ENCODE results near the gene CFAP53.

Gene CFAP53

GRCh38 chr18:50192995-50193795, 73.1 kb downstream of the CFAP53 start:
- no peak for DNase-seq

DNA sequence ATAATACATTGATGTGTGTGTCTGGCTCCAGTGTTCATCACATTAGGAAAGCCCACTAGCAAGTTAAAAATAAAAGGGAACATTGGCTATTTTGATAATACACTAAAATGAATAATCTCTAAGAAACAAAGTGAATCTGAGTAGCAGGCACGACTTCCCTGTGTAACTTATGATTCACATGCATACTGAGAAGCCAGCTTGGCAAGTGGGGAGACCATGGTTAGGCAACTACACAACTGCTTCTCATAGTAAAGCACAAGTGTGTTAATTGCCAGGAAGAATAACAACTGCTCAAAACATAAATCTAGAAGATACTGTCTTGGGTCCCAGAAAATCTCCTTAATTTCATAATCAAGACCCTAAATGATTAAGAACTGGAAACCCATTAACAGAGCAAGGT, 75.4 kb downstream of the CFAP53 start:
- DNase-seq = no peak

DNA sequence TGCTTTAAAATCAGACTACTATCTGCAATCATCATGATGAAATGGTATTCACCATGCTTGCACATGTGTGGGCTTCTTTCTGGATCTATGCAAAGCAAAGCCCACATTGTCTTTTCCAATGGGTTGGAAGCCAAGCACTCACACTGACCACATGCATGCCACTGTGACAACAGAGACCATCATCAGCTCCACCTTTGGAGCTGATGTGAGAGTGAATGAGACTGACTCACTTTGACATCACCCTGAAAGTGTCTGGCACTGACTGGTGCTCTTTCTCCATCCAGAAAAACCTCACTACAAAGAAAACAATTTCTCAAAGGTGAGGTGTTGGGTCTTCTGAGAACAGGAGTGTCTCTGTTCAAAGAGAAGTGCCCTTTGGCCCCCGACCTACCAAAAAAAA, 76.1 kb downstream of the CFAP53 start:
- no peak for DNase-seq

DNA sequence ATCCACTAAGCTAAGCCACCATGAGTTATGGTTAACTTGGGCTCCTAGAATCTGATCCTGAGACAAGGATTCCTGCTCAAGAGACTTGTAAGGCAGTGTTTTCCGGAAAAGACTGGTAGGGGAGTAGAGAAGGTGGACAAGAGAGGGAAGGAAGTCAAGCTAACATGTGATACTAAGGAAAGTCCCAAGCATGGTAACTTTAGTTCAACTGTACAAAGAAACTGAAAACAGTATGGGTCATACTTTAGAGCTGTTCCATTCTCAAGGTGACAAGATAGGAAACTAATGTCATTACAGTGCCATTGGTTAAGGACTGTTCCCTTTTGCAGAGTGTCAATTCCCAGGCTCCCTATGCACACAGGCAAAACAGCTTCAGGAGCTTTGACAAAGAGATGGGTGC, 77.1 kb downstream of the CFAP53 start:
- DNase-seq = no peak

DNA sequence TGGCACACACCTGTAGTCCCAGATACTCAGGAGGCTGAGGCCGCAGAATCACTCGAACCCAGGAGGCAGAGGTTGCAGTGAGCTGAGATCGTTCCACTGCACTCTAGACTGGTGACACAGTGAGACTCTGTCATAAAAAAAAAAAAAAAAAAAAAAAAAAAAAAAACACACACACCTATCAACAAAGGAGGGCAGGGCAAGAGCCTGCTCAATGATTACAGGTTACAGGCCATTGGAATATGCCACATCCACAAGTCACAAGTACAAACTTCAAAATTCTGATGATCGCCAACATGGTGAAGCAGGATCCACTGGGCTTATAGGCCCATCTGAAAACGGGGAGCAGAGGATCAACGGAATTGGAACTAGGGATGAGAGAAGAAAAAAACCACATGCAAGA, 77.6 kb downstream of the CFAP53 start:
- no peak for DNase-seq

- no peak for DNase-seq
Observed at GRCh38 chr18:50187659-50188058, 78.6 kb downstream of the CFAP53 start.

- DNase-seq = no peak
Observed at GRCh38 chr18:50186385-50186784, 79.9 kb downstream of the CFAP53 start.

DNA sequence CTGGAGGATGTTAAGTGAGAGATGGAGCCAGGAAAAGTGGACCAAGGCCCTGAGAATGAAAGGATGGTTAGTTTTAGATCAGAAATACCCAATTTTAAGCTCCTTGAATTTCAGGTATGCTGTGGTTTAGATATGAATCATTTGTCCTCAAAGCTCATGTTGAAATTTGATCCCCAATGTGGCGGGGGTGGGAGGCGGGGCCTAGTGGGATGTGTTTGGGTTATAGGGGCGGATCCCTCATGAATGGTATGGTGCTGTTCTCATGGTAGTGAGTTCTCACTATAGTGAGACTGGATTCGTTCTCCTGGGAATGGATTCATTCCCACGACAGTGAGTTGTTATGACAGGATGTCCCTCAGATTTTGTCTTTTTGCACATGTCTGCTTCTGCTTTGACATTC, 82.7 kb downstream of the CFAP53 start:
- no peak for DNase-seq

DNA sequence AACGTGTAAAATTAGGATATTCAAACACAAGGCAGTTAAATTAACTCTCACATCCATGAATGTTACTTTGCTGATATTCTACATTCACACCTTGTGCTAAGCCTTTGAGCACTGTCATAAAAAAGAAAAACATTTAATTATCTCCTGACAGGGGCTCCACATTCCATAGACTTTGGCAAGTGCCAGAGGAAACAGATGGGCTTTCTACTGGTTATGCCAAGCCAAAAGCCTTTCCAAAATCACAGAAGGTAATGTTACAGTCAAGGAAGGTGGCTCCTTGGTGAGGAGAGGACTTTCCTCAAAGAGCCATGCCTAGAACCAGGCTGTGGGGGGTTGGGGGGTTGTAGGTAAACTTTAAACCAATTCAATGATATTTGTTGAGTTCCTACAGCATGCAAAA, 83.8 kb downstream of the CFAP53 start:
- no peak for DNase-seq

DNA sequence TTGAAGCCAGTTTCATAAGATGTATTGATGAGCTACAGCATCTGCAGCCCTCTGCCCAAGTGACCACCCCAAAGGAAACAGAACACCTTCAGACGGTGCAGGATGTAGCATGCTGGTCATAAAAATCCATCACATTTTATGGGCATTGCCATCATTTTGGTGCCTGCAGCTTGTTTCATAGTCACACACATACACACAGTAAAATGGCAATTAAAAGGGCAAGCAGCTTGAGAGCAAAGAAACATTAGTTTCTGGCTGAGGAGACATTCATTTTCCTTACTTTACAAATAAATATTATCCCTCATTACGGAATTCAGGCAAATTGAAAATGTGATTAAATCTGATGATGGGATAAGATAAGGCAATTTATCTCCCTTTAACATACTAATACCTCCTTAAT, 84.7 kb downstream of the CFAP53 start:
- DNase-seq = no peak

GRCh38 chr18:50179465-50179864, 86.8 kb downstream of the CFAP53 start:
- DNase-seq = no peak

DNA sequence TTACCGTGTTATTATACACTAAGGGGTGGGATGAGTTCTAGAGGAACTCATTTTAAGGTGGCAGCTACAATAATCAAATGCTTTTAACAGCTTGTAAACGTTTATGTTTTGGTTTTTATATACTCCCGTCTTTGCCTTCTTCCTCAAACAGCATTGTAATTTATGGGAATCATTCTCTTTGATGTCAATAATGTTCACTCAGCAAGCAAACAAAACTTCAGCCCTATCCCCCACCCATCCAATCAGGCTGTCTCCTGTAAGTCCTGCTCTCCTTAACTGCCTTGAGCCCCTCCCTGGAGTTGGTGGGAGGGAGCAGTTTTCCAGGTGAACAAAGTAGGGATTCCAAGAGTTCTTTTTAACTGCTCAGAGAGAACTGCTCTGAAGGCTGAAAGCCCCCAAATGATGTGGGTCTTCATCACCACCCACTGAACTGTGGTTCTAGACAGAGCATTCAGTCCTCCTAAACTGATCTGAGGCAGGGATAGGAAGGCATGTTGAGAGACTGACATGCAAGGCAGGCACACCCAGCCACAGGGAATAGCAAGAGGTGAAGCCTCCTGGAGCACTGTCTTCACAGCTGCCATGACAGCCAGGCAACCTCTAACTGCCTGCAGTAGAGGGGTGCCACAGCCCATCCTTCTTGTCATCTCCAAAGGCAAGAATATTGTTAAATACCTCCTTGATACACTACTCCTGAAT, 88.9 kb downstream of the CFAP53 start:
- DNase-seq = no peak

Measured in NCI-H1417 treated with DMSO at 0.1 percent for 48 hours (cell line).